HepG2 (cell line): ENCODE data around the gene COASY. TPM values are rescaled to one million over a fixed set of nuclear protein-coding genes. Genes with fewer than 3 reads are reported as not detected.
A peak's percentile ranks its signal among the peaks of the same experiment; 100 is the strongest.

Source experiments
- AGO1 ChIP-seq: fragments of 200-400 bp; formaldehyde crosslinking; IDR thresholded peaks from 2 replicates; pipeline ENCODE4 v1.6.1; 2017; ENCODE audit warnings: mild to moderate bottlenecking, low read depth, low read length, moderate library complexity; ENCODE audit not compliant: poor library complexity, severe bottlenecking
- EEA1 ChIP-seq: sonication (generic); formaldehyde crosslinking; IDR thresholded peaks from 2 replicates; pipeline ENCODE4 v1.5.1; 2020; ENCODE audit warnings: mild to moderate bottlenecking, missing genetic modification reagents, borderline replicate concordance
- GLMP ChIP-seq: sonication (generic); formaldehyde crosslinking; IDR thresholded peaks from 2 replicates; pipeline ENCODE4 v1.9.0; 2021; ENCODE audit warnings: missing genetic modification reagents, mild to moderate bottlenecking, borderline replicate concordance
- HOXD1 ChIP-seq: sonication (generic); formaldehyde crosslinking; IDR thresholded peaks from 2 replicates; pipeline ENCODE4 v1.5.0; 2020; ENCODE audit warnings: missing genetic modification reagents
- IRF1 ChIP-seq: sonication (generic); formaldehyde crosslinking; IDR thresholded peaks from 2 replicates; pipeline ENCODE4 v1.4.0; 2020; ENCODE audit warnings: low read depth, mild to moderate bottlenecking, missing genetic modification reagents
- PAWR ChIP-seq: sonication (generic); formaldehyde crosslinking; IDR thresholded peaks from 2 replicates; pipeline ENCODE4 v1.4.0; 2020; ENCODE audit warnings: missing genetic modification reagents, mild to moderate bottlenecking, borderline replicate concordance
- TFE3 ChIP-seq: IDR thresholded peaks from 2 replicates; pipeline ENCODE4 v1.6.1; 2016
- ZNF121 ChIP-seq: sonication (generic); formaldehyde crosslinking; IDR thresholded peaks from 2 replicates; pipeline ENCODE4 v1.5.0; 2020; ENCODE audit warnings: mild to moderate bottlenecking, missing genetic modification reagents
- ZNF230 ChIP-seq: sonication (generic); formaldehyde crosslinking; IDR thresholded peaks from 2 replicates; pipeline ENCODE4 v1.4.0; 2020; ENCODE audit warnings: mild to moderate bottlenecking, missing genetic modification reagents
- ZNF407 ChIP-seq: sonication (generic); formaldehyde crosslinking; IDR thresholded peaks from one replicate; pipeline ENCODE4 v1.5.1; 2020; ENCODE audit warnings: mild to moderate bottlenecking, missing genetic modification reagents; ENCODE audit errors: not compliant biosample characterization
- ZNF629 ChIP-seq: sonication (generic); formaldehyde crosslinking; conservative IDR thresholded peaks from 2 replicates; pipeline ENCODE4 v1.5.0; 2020; ENCODE audit warnings: missing genetic modification reagents
- ZNF713 ChIP-seq: sonication (generic); formaldehyde crosslinking; IDR thresholded peaks from 2 replicates; pipeline ENCODE4 v1.4.0; 2020; ENCODE audit warnings: mild to moderate bottlenecking, missing genetic modification reagents
- ZNF747 ChIP-seq: sonication (generic); formaldehyde crosslinking; IDR thresholded peaks from 2 replicates; pipeline ENCODE4 v1.8.1; 2023; ENCODE audit warnings: missing genetic modification reagents, mild to moderate bottlenecking, borderline replicate concordance
- ZNF781 ChIP-seq: sonication (generic); formaldehyde crosslinking; IDR thresholded peaks from 2 replicates; pipeline ENCODE4 v1.5.1; 2020; ENCODE audit warnings: borderline replicate concordance, mild to moderate bottlenecking, missing genetic modification reagents; ENCODE audit errors: not compliant biosample characterization
- ZNF792 ChIP-seq: IDR thresholded peaks from 2 replicates; pipeline ENCODE4 v1.6.1; 2016
- ZSCAN12 ChIP-seq: sonication (generic); formaldehyde crosslinking; IDR thresholded peaks from 2 replicates; pipeline ENCODE4 v1.9.0; 2021; ENCODE audit warnings: mild to moderate bottlenecking, missing genetic modification reagents
- ZUFSP ChIP-seq: sonication (generic); formaldehyde crosslinking; IDR thresholded peaks from 2 replicates; pipeline ENCODE4 v1.9.0; 2021; ENCODE audit warnings: missing genetic modification reagents, mild to moderate bottlenecking, borderline replicate concordance
- polyA plus RNA-seq, 8 experiments: library from polyadenylated mRNA; depleted of rRNA in 3 of 8; stranded (reverse) in 7 of 8; unstranded in 1 of 8; fragments of >200 nt; fragmentation: Illumina TruSeq in 4 of 8; extraction: Trizol in 4 of 8; gene quantifications; 2 replicates each; pipeline versions ENCODE4 v1.2.1 to v1.2.3, GENCODE V29; 2011 to 2016; ENCODE audit warnings: low read depth in 4 of 8, missing spikeins in 1 of 8, mixed read lengths in 1 of 8; ENCODE audit not compliant: insufficient read depth in 1 of 8
- total RNA-seq, 5 experiments: library from RNA; depleted of rRNA; stranded (reverse); fragments of >200 nt; fragmentation: Illumina TruSeq; extraction: Trizol; gene quantifications; 2 replicates each; pipeline ENCODE4 v1.2.3, GENCODE V29; 2016; ENCODE audit warnings: low read depth in 1 of 5

The COASY gene
- total and polyA plus RNA-seq, 2 of the 13 experiments (the other 11 are each of a cell fraction or from before 2014, with no cell fraction given): 90.7 to 125 TPM

- TF ChIP-seq GLMP (CRISPR knock-in tag): no peak
- TF ChIP-seq ZNF407 (CRISPR knock-in tag): peak; percentile 5
- TF ChIP-seq ZNF629 (CRISPR knock-in tag): 0 out of 2 replicates have a peak, but pooled peaks have one; percentile 36
- TF ChIP-seq HOXD1 (CRISPR knock-in tag): peak; percentile 92
- peak; percentile 43; the same call in 1 of the 2 replicates for TF ChIP-seq ZNF713
- no peak for TF ChIP-seq ZNF781 (CRISPR knock-in tag)
- no peak for TF ChIP-seq ZNF121 (CRISPR knock-in tag)
- TF ChIP-seq ZUFSP (CRISPR knock-in tag): no peak
- TF ChIP-seq ZNF230 (CRISPR knock-in tag): 0 out of 2 replicates have a peak, but pooled peaks have one; percentile 2
- TF ChIP-seq ZNF747 (CRISPR knock-in tag): peak; percentile 7
- TF ChIP-seq AGO1: peak; percentile 74
- peak; percentile 81; the same call in 1 of the 2 replicates for TF ChIP-seq ZSCAN12
- TF ChIP-seq TFE3: peak; percentile 99
- TF ChIP-seq PAWR: no peak
- TF ChIP-seq IRF1 (CRISPR knock-in tag): no peak; the same call in 1 of the 2 replicates
- no peak for TF ChIP-seq ZNF792
- TF ChIP-seq EEA1 (CRISPR knock-in tag): no peak
Observed at GRCh38 chr17:42536048-42536371, 25.9 kb upstream of the COASY start, which contains the start of gene NAGLU (continued).
